ENCODE data around the gene KARS1. TPM values are rescaled to one million over a fixed set of nuclear protein-coding genes. Genes with fewer than 3 reads are reported as not detected.
A peak's percentile ranks its signal among the peaks of the same experiment; 100 is the strongest.

The KARS1 gene
- total RNA-seq = 126 and 146 TPM in 2 replicates
- polyA plus RNA-seq = 148 and 185 TPM in 2 replicates
- polyA plus RNA-seq (2012) = 116 and 143 TPM in 2 replicates
- polyA minus RNA-seq (ENCODE audit: low replicate concordance) = 52.0 and 73.3 TPM in 2 replicates

DNA sequence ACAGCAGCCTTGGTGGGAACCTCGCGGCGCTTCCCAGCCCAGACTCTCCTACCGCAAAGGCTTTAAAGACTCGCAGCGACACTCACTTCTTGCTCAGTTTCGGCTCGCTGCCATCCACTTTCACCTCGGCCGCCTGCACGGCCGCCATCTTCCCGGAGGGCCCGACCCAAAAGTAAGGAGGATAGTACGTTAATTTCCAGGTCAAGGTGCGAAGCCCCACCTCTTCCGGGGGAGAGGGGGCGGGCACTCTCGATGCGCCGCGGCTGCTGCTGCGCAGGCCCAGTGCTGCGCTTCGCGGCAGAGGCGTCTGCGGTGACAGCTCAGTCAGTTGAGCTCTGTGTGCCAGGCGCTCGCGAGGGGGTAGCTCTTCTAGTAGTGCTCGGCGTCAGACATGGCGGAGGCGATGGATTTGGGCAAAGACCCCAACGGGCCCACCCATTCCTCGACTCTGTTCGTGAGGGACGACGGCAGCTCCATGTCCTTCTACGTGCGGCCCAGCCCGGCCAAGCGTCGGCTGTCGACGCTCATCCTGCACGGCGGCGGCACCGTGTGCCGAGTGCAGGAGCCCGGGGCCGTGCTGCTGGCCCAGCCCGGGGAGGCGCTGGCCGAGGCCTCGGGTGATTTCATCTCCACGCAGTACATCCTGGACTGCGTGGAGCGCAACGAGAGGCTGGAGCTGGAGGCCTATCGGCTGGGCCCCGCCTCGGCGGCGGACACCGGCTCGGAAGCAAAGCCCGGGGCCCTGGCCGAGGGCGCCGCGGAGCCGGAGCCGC lies at the start of gene KARS1, which contains the start of gene TERF2IP:
Gene KARS1 (minus strand): TSS at position 174 of the 773 bp plus-strand sequence. CDS start 26 bp downstream, at position 148.
Gene TERF2IP (plus strand): TSS at position 282 of the 773 bp plus-strand sequence. CDS start 110 bp downstream, at position 392.
- Histone ChIP-seq H3K9ac (ENCODE audit: insufficient read depth, low read length) (peak within 1 kb of the TSS; percentile 94), H2AFZ (ENCODE audit: low read length) (peak within 1 kb of the TSS; percentile 85), H3K27me3 (ENCODE audit: control insufficient read depth, insufficient read depth, low read length) (no peaks in the 10 kb centered on the region), H3K4me3 (replicated peaks in 1 of 4; ENCODE audit: control extremely low read depth in 1 of 4, insufficient read depth in 1 of 4, low read depth in 3 of 4, low read length in 4 of 4) (peak within 1 kb of the TSS; percentile 89 to 97 (median 93)), H4K20me1 (ENCODE audit: control insufficient read depth, extremely low read depth, insufficient read depth, low read length) (no peaks in the 10 kb centered on the region), H3K9me3 (ENCODE audit: control insufficient read depth, insufficient read depth, low read depth, low read length) (no peaks in the 10 kb centered on the region), H3K27ac (ENCODE audit: insufficient read depth, low read length) (peak within 1 kb of the TSS; percentile 92), H3K4me1 (ENCODE audit: control insufficient read depth, extremely low read depth, insufficient read depth, low read length) (no peaks in the 10 kb centered on the region), H3K36me3 (ENCODE audit: control insufficient read depth, insufficient read depth, low read length) (peaks cover 2% of the 10 kb centered on the region), H3K4me2 (ENCODE audit: extremely low read depth, insufficient read depth, low read length) (peak within 1 kb of the TSS; percentile 86), H3K79me2 (ENCODE audit: control insufficient read depth, insufficient read depth, low read length) (peaks cover 95% of the 10 kb centered on the region)
- peak; percentile 91 to 92 for DNase-seq (ENCODE audit: low read depth in 2 of 2)
- TF ChIP-seq EZH2 (IDR thresholded peaks at IDR 0.05; ENCODE audit: low read length, missing control alignments) = no peak
- TF ChIP-seq, protein P1, sequence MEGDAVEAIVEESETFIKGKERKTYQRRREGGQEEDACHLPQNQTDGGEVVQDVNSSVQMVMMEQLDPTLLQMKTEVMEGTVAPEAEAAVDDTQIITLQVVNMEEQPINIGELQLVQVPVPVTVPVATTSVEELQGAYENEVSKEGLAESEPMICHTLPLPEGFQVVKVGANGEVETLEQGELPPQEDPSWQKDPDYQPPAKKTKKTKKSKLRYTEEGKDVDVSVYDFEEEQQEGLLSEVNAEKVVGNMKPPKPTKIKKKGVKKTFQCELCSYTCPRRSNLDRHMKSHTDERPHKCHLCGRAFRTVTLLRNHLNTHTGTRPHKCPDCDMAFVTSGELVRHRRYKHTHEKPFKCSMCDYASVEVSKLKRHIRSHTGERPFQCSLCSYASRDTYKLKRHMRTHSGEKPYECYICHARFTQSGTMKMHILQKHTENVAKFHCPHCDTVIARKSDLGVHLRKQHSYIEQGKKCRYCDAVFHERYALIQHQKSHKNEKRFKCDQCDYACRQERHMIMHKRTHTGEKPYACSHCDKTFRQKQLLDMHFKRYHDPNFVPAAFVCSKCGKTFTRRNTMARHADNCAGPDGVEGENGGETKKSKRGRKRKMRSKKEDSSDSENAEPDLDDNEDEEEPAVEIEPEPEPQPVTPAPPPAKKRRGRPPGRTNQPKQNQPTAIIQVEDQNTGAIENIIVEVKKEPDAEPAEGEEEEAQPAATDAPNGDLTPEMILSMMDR (conservative IDR thresholded peaks at IDR 0.05 in 1 of 2, IDR thresholded peaks at IDR 0.05 in 1 of 2; ENCODE audit: low read depth in 1 of 2, low read length in 2 of 2) = no peak

GRCh38 chr16:75695708-75696107 lies 48.2 kb upstream of the KARS1 start:
- Histone ChIP-seq H3K27ac (ENCODE audit: insufficient read depth, low read length) (no peak overlapping the region), H3K4me2 (ENCODE audit: extremely low read depth, insufficient read depth, low read length) (no peak overlapping the region), H3K27me3 (ENCODE audit: control insufficient read depth, insufficient read depth, low read length) (no peaks in the 10 kb centered on the region), H3K4me3 (replicated peaks in 1 of 4; ENCODE audit: control extremely low read depth in 1 of 4, insufficient read depth in 1 of 4, low read depth in 3 of 4, low read length in 4 of 4) (no peak overlapping the region), H3K9ac (ENCODE audit: insufficient read depth, low read length) (no peak overlapping the region), H2AFZ (ENCODE audit: low read length) (no peak overlapping the region), H3K9me3 (ENCODE audit: control insufficient read depth, insufficient read depth, low read depth, low read length) (no peaks in the 10 kb centered on the region), H3K36me3 (ENCODE audit: control insufficient read depth, insufficient read depth, low read length) (no peaks in the 10 kb centered on the region), H4K20me1 (ENCODE audit: control insufficient read depth, extremely low read depth, insufficient read depth, low read length) (no peaks in the 10 kb centered on the region), H3K79me2 (ENCODE audit: control insufficient read depth, insufficient read depth, low read length) (no peaks in the 10 kb centered on the region), H3K4me1 (ENCODE audit: control insufficient read depth, extremely low read depth, insufficient read depth, low read length) (no peaks in the 10 kb centered on the region)
- peak in 1 of 2 donors; percentile 10 for DNase-seq (ENCODE audit: low read depth in 2 of 2)
- TF ChIP-seq, protein P1 (conservative IDR thresholded peaks at IDR 0.05 in 1 of 2, IDR thresholded peaks at IDR 0.05 in 1 of 2; ENCODE audit: low read depth in 1 of 2, low read length in 2 of 2) = no peak
- TF ChIP-seq EZH2 (IDR thresholded peaks at IDR 0.05; ENCODE audit: low read length, missing control alignments) = no peak

GRCh38 chr16:75687361-75687760 lies 39.9 kb upstream of the KARS1 start:
- no peak for DNase-seq (ENCODE audit: low read depth in 2 of 2)
- H4K20me1 ChIP-seq (ENCODE audit: control insufficient read depth, extremely low read depth, insufficient read depth, low read length) = no peaks in the 10 kb centered on the region
- H3K9ac ChIP-seq (ENCODE audit: insufficient read depth, low read length) = no peak overlapping the region
- H3K27ac ChIP-seq (ENCODE audit: insufficient read depth, low read length) = no peak overlapping the region
- H3K36me3 ChIP-seq (ENCODE audit: control insufficient read depth, insufficient read depth, low read length) = no peaks in the 10 kb centered on the region
- no peaks in the 10 kb centered on the region for H3K4me1 ChIP-seq (ENCODE audit: control insufficient read depth, extremely low read depth, insufficient read depth, low read length)
- H3K9me3 ChIP-seq (ENCODE audit: control insufficient read depth, insufficient read depth, low read depth, low read length) = no peaks in the 10 kb centered on the region
- H3K79me2 ChIP-seq (ENCODE audit: control insufficient read depth, insufficient read depth, low read length) = no peaks in the 10 kb centered on the region
- no peak overlapping the region for H3K4me2 ChIP-seq (ENCODE audit: extremely low read depth, insufficient read depth, low read length)
- no peak overlapping the region for H3K4me3 ChIP-seq (replicated peaks in 1 of 4; ENCODE audit: control extremely low read depth in 1 of 4, insufficient read depth in 1 of 4, low read depth in 3 of 4, low read length in 4 of 4)
- no peaks in the 10 kb centered on the region for H3K27me3 ChIP-seq (ENCODE audit: control insufficient read depth, insufficient read depth, low read length)
- TF ChIP-seq, protein P1 (conservative IDR thresholded peaks at IDR 0.05 in 1 of 2, IDR thresholded peaks at IDR 0.05 in 1 of 2; ENCODE audit: low read depth in 1 of 2, low read length in 2 of 2) = no peak
- TF ChIP-seq EZH2 (IDR thresholded peaks at IDR 0.05; ENCODE audit: low read length, missing control alignments) = no peak
- H2AFZ ChIP-seq (ENCODE audit: low read length) = no peak overlapping the region
